GM19023 (cell line): ENCODE measurements around the gene KNDC1.
"Not testable (repeated sequence)": the region's sequence is repeated elsewhere in the genome, so short reads cannot be mapped to it uniquely, and the experiment has no call there.

Experiments
- ATAC-seq: cut with Tn5 transposase; IDR thresholded peaks from one replicate; pipeline ENCODE4 v1.9.1; 2021; ENCODE audit warnings: mild to moderate bottlenecking, moderate library complexity; ENCODE audit not compliant: unreplicated experiment

The KNDC1 gene

GRCh38 chr10:133126431-133127290 lies 33.4 kb upstream of the KNDC1 start:
- ATAC-seq: no peak

- ATAC-seq: no peak
Measured at GRCh38 chr10:133127291-133128125, 32.5 kb upstream of the KNDC1 start.

GRCh38 chr10:133128126-133129070 lies 31.6 kb upstream of the KNDC1 start:
- ATAC-seq: no peak

GRCh38 chr10:133129071-133129858 lies 30.8 kb upstream of the KNDC1 start:
- ATAC-seq: no peak

GRCh38 chr10:133129859-133130495 lies 30.0 kb upstream of the KNDC1 start:
- ATAC-seq: no peak

- no peak for ATAC-seq
Measured at GRCh38 chr10:133130602-133131001, 29.4 kb upstream of the KNDC1 start.

GRCh38 chr10:133131053-133131452 lies 29.0 kb upstream of the KNDC1 start:
- no peak for ATAC-seq

- no peak for ATAC-seq
Measured at GRCh38 chr10:133131734-133132472, 28.1 kb upstream of the KNDC1 start.

- ATAC-seq: no peak
Measured at GRCh38 chr10:133132473-133133291, 27.3 kb upstream of the KNDC1 start.

GRCh38 chr10:133133471-133134231 lies 26.4 kb upstream of the KNDC1 start:
- ATAC-seq: no peak

GRCh38 chr10:133134411-133135115 lies 25.5 kb upstream of the KNDC1 start:
- no peak for ATAC-seq

GRCh38 chr10:133135116-133135465 lies 24.9 kb upstream of the KNDC1 start:
- ATAC-seq: no peak

- ATAC-seq: not testable (repeated sequence)
Measured at GRCh38 chr10:133137486-133138145, 22.4 kb upstream of the KNDC1 start.

- ATAC-seq: no peak
Measured at GRCh38 chr10:133139551-133140065, 20.4 kb upstream of the KNDC1 start.

- no peak for ATAC-seq
Measured at GRCh38 chr10:133140417-133141143, 19.4 kb upstream of the KNDC1 start.
